GM21367 (cell line): ENCODE results near the gene DTX1.
"Not testable (repeated sequence)": the region's sequence is repeated elsewhere in the genome, so short reads cannot be mapped to it uniquely, and the experiment has no call there.

ENCODE experiments used
- ATAC-seq: cut with Tn5 transposase; IDR thresholded peaks from one replicate; pipeline ENCODE4 v1.9.1; 2021; ENCODE audit not compliant: unreplicated experiment

Gene DTX1

GRCh38 chr12:113112043-113112899, 55.7 kb downstream of the DTX1 start:
- no peak for ATAC-seq

GRCh38 chr12:113113397-113113796, 56.9 kb downstream of the DTX1 start:
- ATAC-seq = no peak

- ATAC-seq = no peak
These were observed 58.1 kb downstream of the DTX1 start for GRCh38 chr12:113114447-113115178.

GRCh38 chr12:113115455-113116126, 59.1 kb downstream of the DTX1 start:
- ATAC-seq = no peak

- no peak for ATAC-seq
These were observed 60.3 kb downstream of the DTX1 start for GRCh38 chr12:113116875-113117274.

- ATAC-seq = not testable (repeated sequence)
These were observed 61.2 kb downstream of the DTX1 start for GRCh38 chr12:113117684-113118083.

- no peak for ATAC-seq
These were observed 61.6 kb downstream of the DTX1 start for GRCh38 chr12:113118142-113118541.

- no peak for ATAC-seq
These were observed 63.6 kb downstream of the DTX1 start for GRCh38 chr12:113119980-113120669.

- ATAC-seq = no peak
These were observed 64.3 kb downstream of the DTX1 start for GRCh38 chr12:113120670-113121370.

- ATAC-seq = no peak
These were observed 71.3 kb downstream of the DTX1 start for GRCh38 chr12:113127791-113128199.

- no peak for ATAC-seq
These were observed 72.5 kb downstream of the DTX1 start for GRCh38 chr12:113128802-113129663.

- no peak for ATAC-seq
These were observed 73.3 kb downstream of the DTX1 start for GRCh38 chr12:113129664-113130456.

GRCh38 chr12:113130457-113131135, 74.1 kb downstream of the DTX1 start:
- no peak for ATAC-seq

- ATAC-seq = no peak
These were observed 75.0 kb downstream of the DTX1 start for GRCh38 chr12:113131556-113131955.

GRCh38 chr12:113133036-113133435, 76.5 kb downstream of the DTX1 start:
- no peak for ATAC-seq

- ATAC-seq = no peak
These were observed 77.1 kb downstream of the DTX1 start for GRCh38 chr12:113133666-113134065.

GRCh38 chr12:113134071-113134470, 77.5 kb downstream of the DTX1 start:
- ATAC-seq = no peak

GRCh38 chr12:113134521-113134951, 78.0 kb downstream of the DTX1 start:
- ATAC-seq = no peak
